Heart left ventricle (tissue), 16 donors: ENCODE data around the gene SEC14L6. TPM values are rescaled to one million over a fixed set of nuclear protein-coding genes. Genes with fewer than 3 reads are reported as not detected.

Experiments used
- ATAC-seq, 4 donors: fragments of 200-7000 bp; cut with Tn5 transposase; one replicate each; pipeline ENCODE4 v1.9.1; 2020 to 2022; ENCODE audit warnings: moderate library complexity in 4 of 4, mild to moderate bottlenecking in 3 of 4, moderate number of reproducible peaks in 1 of 4
- DNase-seq, 5 donors: peaks; one replicate each; pipeline ENCODE4 v3.0.0-alpha.2; 2020
- H3K27ac ChIP-seq, 12 donors: fragments of 200-600 bp; sonication (generic) in 4 of 12; one replicate each; pipeline versions ENCODE4 v1.5.0 to v1.8.0; 2016 to 2022; ENCODE audit warnings: mild to moderate bottlenecking in 2 of 12
- H3K27me3 ChIP-seq, 9 donors: fragments of 200-600 bp; sonication (generic) in 2 of 9; one replicate each; pipeline versions ENCODE4 v1.5.1 to v1.8.0; 2016 to 2022; ENCODE audit warnings: mild to moderate bottlenecking in 3 of 9
- H3K36me3 ChIP-seq, 9 donors: fragments of 200-600 bp; sonication (generic) in 2 of 9; one replicate each; pipeline versions ENCODE4 v1.5.0 to v1.8.0; 2018 to 2022; ENCODE audit warnings: mild to moderate bottlenecking in 2 of 9
- H3K4me1 ChIP-seq, 12 donors: fragments of 200-600 bp; sonication (generic) in 4 of 12; one replicate each; pipeline versions ENCODE4 v1.5.0 to v1.8.0; 2016 to 2022; ENCODE audit warnings: mild to moderate bottlenecking in 3 of 12
- H3K4me3 ChIP-seq, 12 donors: fragments of 200-600 bp; sonication (generic) in 4 of 12; one replicate each; pipeline versions ENCODE4 v1.5.0 to v1.8.0; 2017 to 2022; ENCODE audit warnings: mild to moderate bottlenecking in 9 of 12, moderate library complexity in 4 of 12
- H3K9me3 ChIP-seq, 12 donors: fragments of 200-600 bp; sonication (generic) in 4 of 12; one replicate each; pipeline versions ENCODE4 v1.5.0 to v1.8.0; 2016 to 2022; ENCODE audit warnings: mild to moderate bottlenecking in 1 of 12
- POLR2A ChIP-seq, 2 donors: fragments of 450-650 bp; IDR thresholded peaks; one replicate each; pipeline ENCODE4 v1.6.1; 2017; ENCODE audit warnings: antibody characterized with exemption in 2 of 2, mild to moderate bottlenecking in 2 of 2, moderate library complexity in 2 of 2
- WGBS, 4 donors: extraction: QIAGEN DNeasy Blood & Tissue Kit in 2 of 4; methylation state at CpG; one replicate each; pipeline versions ENCODE4 v1.1.5 to v1.1.7; 2013 to 2018; 5-methylcytosine and 5-hydroxymethylcytosine counted together
- intact Hi-C, 10 donors: fragments of 100-400 bp; cut with DNase I; formaldehyde crosslinking; loops; one replicate each; pipeline versions ENCODE4 v1.11.1 to v1.14.2; 2022
- polyA plus RNA-seq, 2 donors: library from polyadenylated mRNA; stranded (reverse); fragments of 200-250 nt; gene quantifications; one replicate each; pipeline ENCODE4 v1.2.3, GENCODE V29; 2013
- total RNA-seq, 9 donors: library from RNA; depleted of rRNA in 2 of 9; stranded (reverse); fragments of >200 nt in 2 of 9; fragmentation: NEBNext Ultra II Directional in 3 of 9; extraction: Animal tissue kit (Norgen Biotek cat#: 25700) in 3 of 9; gene quantifications; one replicate each; pipeline versions ENCODE4 v1.1.0 to v1.2.4, GENCODE V29; 2016 to 2023
- TF ChIP-seq, protein P1 (sequence below), 12 donors: fragments of 200-600 bp; sonication (generic) in 4 of 12; IDR thresholded peaks; one replicate each; pipeline versions ENCODE4 v1.5.0 to v1.8.0; 2018 to 2022; ENCODE audit warnings: antibody characterized with exemption in 12 of 12, mild to moderate bottlenecking in 5 of 12
- donor health status: ischemic (EF 13 %, LVEDD 7.1; RV severe dilation, severe dysfunction).
- donor health status: healthy with polysubstance abuse.
- donor health status: DM: no; HTN: yes; CAD: no.
- donor health status: DM: no; HTN: no; CAD: no.
- donor health status: ischemic (EF 25% LVEDD 6.9; RV normal size, moderate dysfunction).
- donor health status: ischemic (EF 25% LVEDD 5.7; RV mildly dilated, moderate dysfunction).
- donor health status: healthy.
- donor health status: DM: yes; HTN: yes; CAD: no.
- donor health status: ischemic (EF 35%, LVEDD 5.7; RV mildly dilated, moderate dysfunction).
- donor health status: nonischemic (EF 11% LVEDD 7.7; RV severe dilation, severe dysfunction).
- donor health status: DM: yes; HTN: yes; CAD: no.
- donor health status: PGD.
- donor health status: ischemic (EF 29% LVEDD 5.4; RV normal size, mild dysfunction).
- donor health status: nonischemic (EF 23%, LVEDD 6.1; RV moderate dilation, normal function).

Gene SEC14L6
- total and polyA plus RNA-seq, 11 donors: 0.03 to 2.8 (median 0.16) TPM; not detected in 8

DNA sequence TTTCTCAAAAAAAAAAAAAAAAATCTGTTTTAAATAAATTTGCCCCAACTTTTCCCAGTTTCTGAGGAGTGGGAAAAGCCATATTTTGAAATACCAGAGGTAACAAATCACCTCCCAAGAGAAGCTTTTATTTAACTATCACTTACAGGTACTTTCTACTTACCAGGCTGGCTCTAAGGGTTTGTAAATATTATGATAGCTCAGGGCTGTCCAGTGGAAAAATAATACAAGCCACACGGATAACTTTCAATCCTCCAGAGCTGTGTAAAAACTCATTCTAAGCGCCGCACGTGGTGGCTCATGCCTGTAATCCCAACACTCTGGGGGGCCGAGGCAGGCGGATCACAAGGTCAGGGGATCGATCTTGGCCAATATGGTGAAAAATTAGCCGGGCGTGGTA is 35.4 kb downstream of the SEC14L6 start:
- no peak overlapping the region for H3K4me3 ChIP-seq
- peaks cover 0 to 5% (median 0%) of the 10 kb centered on the region in 12 donors for H3K9me3 ChIP-seq
- 92 to 93% (median 93%) methylated on average over 9 of the region's 9 CpGs for WGBS, 4 donors
- TF ChIP-seq, protein P1, sequence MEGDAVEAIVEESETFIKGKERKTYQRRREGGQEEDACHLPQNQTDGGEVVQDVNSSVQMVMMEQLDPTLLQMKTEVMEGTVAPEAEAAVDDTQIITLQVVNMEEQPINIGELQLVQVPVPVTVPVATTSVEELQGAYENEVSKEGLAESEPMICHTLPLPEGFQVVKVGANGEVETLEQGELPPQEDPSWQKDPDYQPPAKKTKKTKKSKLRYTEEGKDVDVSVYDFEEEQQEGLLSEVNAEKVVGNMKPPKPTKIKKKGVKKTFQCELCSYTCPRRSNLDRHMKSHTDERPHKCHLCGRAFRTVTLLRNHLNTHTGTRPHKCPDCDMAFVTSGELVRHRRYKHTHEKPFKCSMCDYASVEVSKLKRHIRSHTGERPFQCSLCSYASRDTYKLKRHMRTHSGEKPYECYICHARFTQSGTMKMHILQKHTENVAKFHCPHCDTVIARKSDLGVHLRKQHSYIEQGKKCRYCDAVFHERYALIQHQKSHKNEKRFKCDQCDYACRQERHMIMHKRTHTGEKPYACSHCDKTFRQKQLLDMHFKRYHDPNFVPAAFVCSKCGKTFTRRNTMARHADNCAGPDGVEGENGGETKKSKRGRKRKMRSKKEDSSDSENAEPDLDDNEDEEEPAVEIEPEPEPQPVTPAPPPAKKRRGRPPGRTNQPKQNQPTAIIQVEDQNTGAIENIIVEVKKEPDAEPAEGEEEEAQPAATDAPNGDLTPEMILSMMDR (IDR thresholded peaks at IDR 0.05): no peak
- no peak for TF ChIP-seq POLR2A (IDR thresholded peaks at IDR 0.05)
- DNase-seq (peak in 1 of 5 donors; percentile 17), ATAC-seq (no peak)
- intact Hi-C loops: no loop called here
- no peaks in the 10 kb centered on the region for H3K36me3 ChIP-seq
- no peak overlapping the region for H3K27ac ChIP-seq
- peaks cover 0 to 28% (median 12%) of the 10 kb centered on the region in 9 donors for H3K27me3 ChIP-seq
- H3K4me1 ChIP-seq: no peaks in the 10 kb centered on the region

DNA sequence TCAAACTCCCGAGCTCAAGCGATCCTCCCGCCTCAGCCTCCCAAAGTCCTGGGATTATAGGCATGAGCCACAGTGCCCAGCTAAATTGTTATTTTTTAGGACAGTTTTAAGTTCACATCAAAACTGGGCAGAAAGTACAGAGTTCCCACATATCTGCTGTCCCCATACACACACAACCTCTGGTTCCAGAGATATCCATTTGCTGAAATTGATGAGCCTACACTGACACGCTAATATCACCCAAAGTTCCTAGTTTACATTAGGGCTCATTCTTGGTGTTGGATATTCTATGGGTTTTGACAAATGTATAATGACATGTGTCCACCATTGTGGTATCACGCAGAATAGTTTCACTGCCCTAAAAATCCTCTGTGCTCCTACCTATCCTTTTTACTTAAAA is 38.3 kb downstream of the SEC14L6 start:
- 91 to 95% (median 93%) methylated on average over 5 of the region's 5 CpGs for WGBS, 4 donors

DNA sequence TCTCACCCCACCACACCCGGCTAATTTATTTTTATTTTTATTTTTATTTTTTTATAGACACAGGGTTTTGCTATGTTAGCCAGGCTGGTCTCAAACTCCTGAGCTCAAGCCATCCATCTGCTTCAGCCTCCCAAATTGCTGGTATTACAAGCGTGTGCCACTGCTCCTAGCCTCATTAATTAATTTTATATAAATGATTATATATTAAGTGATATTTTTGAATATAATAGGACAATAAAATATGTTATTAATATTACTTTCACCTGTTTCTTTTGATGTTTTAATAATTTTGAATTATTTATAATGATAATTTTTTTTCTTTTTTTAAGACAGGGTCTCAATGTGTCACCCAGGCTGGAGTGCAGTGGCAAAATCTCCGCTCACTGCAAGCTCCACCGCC is 38.9 kb downstream of the SEC14L6 start:
- intact Hi-C loops: no loop called here
- no peak for ATAC-seq
- Histone ChIP-seq H3K36me3 (no peaks in the 10 kb centered on the region), H3K27ac (no peak overlapping the region), H3K4me3 (no peak overlapping the region), H3K4me1 (peaks cover 0 to 4% (median 0%) of the 10 kb centered on the region in 12 donors), H3K9me3 (no peaks in the 10 kb centered on the region), H3K27me3 (peaks cover 9 to 62% (median 35%) of the 10 kb centered on the region in 9 donors)
- whole genome bisulfite sequencing, 4 donors: 84 to 90% (median 88%) methylated on average over 4 of the region's 4 CpGs
- TF ChIP-seq POLR2A (IDR thresholded peaks at IDR 0.05): no peak
- TF ChIP-seq, protein P1 (IDR thresholded peaks at IDR 0.05): no peak
- DNase-seq: no peak

More for the DNA sequence above, 38.3 kb downstream of the SEC14L6 start:
- ATAC-seq (no peak), DNase-seq (no peak)
- peaks cover 0 to 4% (median 0%) of the 10 kb centered on the region in 12 donors for H3K4me1 ChIP-seq
- H3K27ac ChIP-seq: no peak overlapping the region
- H3K27me3 ChIP-seq: peaks cover 9 to 57% (median 31%) of the 10 kb centered on the region in 9 donors
- H3K36me3 ChIP-seq: no peaks in the 10 kb centered on the region
- peaks cover 0 to 2% (median 0%) of the 10 kb centered on the region in 12 donors for H3K9me3 ChIP-seq
- H3K4me3 ChIP-seq: no peak overlapping the region
- intact Hi-C loops: no loop called here
- TF ChIP-seq, protein P1 (IDR thresholded peaks at IDR 0.05): no peak
- no peak for TF ChIP-seq POLR2A (IDR thresholded peaks at IDR 0.05)

DNA sequence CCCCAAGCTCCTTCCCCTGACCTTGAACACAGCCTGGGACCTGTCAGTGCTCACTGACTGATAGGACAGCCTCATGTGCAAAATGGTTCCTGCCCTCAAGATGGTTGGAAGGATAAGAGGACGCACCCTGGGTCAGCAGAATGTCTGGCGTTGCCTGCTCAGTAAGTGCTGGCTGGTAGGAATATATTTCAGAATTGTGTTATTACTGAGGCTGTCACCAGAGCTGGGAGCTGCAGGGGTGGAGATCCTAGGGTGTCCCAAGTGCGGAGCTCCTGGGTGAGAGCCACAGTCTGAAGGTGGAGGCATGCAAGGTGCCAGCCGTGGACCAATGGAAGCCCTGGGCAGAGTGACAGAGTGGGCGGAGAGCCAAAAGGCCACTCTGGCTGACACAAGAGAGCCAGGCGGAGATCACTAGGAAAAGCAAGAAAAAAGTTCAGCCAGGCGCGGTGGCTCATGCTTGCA is 40.0 kb downstream of the SEC14L6 start:
- no peak overlapping the region for H3K4me3 ChIP-seq
- ATAC-seq (no peak), DNase-seq (peak in 1 of 5 donors; percentile 17)
- peaks cover 9 to 73% (median 36%) of the 10 kb centered on the region in 9 donors for H3K27me3 ChIP-seq
- H3K4me1 ChIP-seq: peaks cover 0 to 4% (median 0%) of the 10 kb centered on the region in 12 donors
- intact Hi-C loops: no loop called here
- TF ChIP-seq, protein P1 (IDR thresholded peaks at IDR 0.05): no peak
- TF ChIP-seq POLR2A (IDR thresholded peaks at IDR 0.05): no peak
- 73 to 80% (median 75%) methylated on average over 8 of the region's 8 CpGs for WGBS, 4 donors
- no peaks in the 10 kb centered on the region for H3K9me3 ChIP-seq
- H3K36me3 ChIP-seq: no peaks in the 10 kb centered on the region
- no peak overlapping the region for H3K27ac ChIP-seq
